NCI-H226 (cell line): ENCODE data around the gene PTPRN2.

Source experiments
- DNase-seq: peaks from one replicate; pipeline ENCODE4 v3.0.0-alpha.2; 2015

PTPRN2 gene

DNA sequence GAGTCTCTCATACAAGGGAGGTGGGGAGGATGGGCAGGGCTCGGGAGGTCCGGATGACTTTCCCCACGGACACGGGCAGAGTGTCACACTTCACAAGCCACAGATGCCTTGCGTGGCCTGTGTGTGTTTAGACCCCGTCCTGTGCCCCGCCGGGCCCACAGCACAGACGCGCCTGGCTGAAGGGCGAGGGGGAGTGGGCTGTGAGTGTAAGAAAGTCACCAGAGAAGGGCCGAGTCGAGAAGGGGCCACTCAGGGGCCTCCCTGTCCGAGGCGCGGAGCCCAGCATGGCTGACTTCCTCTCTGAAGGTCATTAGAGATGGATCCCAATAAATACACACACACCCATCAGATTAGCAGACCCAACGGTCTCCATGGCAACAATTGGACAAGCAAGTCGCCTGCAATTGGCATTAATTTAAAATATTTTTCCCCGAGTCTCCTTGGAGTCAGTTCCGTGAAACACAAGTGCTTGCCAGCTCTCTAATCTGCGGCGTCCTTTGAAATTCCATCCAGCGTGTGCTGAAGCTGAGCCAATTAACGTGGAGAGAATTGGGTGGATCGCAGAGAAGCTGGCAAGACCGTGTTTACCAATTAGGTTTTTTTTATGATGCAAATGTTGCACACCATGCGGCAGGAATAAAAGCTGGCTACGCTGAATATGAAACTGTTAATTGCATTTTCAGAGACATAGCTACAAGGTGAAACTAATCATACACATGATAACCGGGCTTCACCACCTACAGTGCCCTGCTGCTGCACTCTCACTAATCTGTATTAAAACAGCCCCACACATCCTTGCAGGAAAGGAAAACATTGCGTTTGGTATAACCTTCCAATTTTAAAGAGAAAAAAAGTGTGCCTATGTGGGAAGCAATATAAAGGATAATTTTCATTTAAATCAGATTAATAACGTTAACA lies 571.2 kb downstream of the PTPRN2 start:
- DNase-seq: no peak

DNA sequence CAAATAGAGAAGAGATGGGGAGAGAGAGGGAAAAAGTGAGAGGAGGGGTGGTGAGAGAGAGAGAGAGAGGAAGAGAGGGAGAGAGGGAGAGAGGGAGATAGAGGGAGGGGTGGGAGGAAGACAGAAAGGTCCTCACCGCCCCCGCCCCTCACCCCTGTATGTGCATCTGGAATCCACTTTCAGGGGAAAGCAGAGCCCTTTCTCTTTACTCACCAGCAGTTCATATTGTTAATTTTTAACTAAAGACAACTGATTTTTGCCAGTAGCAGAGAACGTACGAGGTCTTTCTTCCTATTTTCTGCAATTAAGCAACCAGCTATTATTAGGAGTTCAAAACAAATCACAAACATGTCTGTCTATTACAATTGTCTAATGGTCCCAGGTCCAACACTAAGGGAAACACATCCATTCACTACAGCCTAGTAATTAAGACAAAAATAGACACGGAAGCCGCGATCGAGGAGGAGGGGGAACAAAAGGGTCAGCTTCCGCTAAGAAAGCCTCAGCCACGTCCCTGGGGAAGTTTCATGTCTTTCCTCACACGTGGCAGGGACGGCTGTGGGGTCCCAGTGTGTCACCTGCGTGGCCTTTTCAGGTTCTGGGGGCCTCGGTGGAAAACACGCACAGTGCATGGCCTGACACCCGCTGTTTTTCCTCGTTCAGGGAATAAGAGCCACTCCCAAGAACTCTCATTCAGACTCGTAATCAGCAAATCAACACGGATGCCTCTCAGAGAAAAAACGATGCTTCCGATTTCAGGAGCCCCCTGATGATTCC lies 572.0 kb downstream of the PTPRN2 start:
- DNase-seq: no peak

DNA sequence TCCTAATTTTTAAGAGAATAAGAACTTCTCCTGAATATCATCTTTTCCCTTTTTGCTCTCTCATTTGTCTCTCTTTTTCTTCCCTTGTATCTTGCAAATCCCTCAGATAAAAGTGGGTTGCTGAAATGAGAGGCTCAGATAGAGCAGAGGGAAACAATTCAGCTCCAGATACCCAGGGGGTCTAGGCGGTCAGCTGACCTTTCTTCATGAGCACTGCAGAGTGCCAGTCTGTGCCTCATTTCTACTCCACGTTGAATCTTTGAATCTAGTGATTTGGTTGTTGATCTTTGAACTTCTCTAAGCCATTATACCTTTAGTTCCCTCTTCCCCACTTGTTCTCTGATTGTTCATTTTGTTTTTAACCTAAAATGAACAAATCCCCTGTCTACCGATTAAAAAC lies 572.6 kb downstream of the PTPRN2 start:
- no peak for DNase-seq

DNA sequence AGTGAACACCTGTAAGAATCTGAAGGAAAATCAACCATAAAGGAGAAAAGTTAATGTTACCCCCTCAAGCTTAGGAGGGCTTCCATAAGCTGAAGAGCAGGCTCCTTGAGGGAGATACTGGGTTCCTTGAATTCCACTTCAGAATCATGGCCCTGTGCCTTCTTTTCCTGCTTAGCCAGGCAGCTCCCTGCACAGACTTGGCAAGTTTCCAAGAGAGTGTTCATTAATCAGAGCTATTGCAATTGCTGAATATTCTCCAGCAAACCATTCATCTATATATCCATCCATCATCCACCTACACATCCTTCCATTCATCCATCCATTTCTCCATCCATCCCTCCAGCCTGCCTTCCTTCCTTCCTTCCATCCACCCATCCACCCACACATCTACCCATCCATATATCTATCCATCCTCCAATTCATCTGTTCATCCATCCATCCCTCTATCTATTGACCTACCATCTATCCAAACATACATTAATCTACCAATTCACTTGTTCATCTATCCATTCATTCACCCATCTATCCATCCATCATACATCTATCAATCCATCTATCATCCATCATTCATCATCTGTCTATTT lies 574.4 kb downstream of the PTPRN2 start:
- DNase-seq: no peak

DNA sequence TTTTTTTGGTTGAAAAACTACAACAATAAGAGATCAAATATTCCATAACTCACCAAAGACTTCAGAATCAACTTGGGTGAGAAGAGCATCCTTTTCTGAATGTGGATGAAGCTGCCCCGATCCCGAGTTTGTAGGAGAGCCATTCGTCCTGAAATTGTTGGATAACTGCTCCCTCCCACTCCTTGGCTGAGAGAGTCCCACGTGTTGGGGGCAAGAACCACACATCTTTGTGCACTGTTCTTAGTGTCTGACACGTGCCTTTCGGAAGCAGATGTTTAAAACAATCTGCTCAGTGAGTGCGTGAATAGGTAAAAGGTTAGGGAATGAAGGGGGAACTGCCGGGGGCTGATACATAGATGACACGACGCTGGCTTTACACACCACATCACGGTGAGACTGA lies 575.7 kb downstream of the PTPRN2 start:
- no peak for DNase-seq

DNA sequence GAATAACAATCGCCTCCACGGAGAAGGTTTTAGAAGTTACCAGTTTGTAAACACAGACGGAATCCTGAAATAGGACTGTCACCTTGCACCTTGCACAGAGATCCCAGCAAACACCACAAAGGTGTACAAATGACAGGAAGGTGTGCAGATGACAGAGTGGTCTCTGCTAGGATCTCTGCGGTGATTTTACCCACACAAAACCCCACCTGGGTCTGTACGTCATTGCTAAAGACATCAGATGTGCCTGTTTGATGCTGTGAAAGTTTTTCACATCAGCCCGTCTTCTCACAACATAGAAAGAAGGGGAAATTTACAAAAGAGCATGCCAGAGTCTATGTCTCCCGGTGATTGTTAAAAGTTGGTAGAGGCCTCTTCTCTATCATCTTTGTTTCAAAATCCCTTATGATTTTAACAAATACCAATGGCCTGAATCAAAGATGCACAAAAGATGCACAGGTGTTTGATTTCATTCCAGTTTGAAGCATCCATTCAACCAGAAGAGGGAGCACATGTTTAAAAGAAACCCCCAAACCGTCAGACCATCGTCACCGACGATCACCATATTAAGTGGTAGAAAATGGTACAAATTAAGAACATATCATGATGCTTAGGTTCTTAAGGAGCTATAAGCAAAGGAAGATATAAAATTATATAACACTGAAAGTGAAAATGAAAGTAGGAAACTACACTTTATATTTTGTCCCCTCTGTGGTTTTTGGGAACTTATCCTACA lies 576.5 kb downstream of the PTPRN2 start:
- no peak for DNase-seq

DNA sequence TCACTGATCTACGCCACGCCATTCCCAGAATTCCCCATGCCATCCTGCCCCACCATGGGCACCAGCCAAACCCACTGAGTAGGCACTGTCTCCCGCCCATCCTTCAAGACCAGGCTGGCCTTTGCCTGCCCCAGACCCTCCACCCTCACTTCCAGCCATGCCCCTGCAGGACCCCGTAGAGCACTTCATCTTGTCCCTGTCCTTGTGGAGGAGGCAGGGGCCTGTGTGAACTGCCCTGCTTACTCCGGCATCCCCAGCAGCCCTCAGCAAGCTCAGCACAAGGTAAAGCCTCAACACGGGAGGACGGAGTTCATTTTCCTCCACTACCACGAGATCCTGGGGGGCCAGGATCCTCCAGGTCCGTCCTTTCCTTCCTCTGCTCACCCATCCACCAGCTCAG lies 577.7 kb downstream of the PTPRN2 start:
- no peak for DNase-seq

DNA sequence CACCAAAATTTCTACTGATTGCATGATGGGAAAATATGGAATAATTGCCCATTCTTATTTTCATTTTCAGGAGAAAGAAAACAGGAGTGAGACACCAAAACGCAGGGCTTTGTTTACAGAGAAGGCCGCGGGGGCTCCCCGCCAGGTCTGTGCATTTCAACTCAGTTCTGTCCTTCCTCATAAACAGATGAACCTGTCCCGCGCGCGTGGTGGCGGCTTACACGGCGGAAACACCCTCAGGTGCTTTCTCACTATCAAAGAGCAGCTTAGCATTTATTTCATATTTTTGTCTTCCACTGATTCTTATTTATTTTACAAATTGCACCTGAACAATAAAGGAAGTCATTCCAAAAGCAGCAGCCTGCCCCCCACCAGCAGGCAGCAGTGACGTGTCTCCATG lies 579.4 kb downstream of the PTPRN2 start:
- DNase-seq: no peak

DNA sequence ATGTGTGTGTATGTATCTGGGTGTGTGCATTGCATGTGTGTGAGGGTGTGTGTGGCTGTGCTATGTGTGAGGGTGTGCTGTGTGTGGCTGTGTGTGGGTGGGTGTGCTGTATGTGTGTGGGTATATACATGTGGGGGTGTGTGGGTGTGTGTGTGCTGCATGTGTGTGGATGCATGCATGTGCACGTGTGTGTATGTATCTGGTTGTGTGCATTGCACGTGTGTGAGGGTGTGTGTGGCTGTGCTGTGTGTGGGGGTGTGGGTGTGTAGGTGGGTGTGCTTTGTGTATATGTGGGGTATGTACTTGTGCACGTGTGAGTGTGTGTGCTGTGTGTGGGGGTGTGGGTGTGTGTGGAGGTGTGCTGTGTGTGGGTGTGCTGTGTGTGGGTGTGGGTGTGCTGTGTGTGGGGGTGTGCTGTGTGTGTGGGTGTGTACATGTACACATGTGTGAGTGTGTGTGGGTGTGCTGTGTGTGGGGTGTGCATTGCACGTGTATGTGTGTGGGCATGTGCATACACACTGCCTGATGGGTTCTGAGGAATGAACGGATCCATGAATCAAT lies 579.8 kb downstream of the PTPRN2 start:
- DNase-seq: no peak

DNA sequence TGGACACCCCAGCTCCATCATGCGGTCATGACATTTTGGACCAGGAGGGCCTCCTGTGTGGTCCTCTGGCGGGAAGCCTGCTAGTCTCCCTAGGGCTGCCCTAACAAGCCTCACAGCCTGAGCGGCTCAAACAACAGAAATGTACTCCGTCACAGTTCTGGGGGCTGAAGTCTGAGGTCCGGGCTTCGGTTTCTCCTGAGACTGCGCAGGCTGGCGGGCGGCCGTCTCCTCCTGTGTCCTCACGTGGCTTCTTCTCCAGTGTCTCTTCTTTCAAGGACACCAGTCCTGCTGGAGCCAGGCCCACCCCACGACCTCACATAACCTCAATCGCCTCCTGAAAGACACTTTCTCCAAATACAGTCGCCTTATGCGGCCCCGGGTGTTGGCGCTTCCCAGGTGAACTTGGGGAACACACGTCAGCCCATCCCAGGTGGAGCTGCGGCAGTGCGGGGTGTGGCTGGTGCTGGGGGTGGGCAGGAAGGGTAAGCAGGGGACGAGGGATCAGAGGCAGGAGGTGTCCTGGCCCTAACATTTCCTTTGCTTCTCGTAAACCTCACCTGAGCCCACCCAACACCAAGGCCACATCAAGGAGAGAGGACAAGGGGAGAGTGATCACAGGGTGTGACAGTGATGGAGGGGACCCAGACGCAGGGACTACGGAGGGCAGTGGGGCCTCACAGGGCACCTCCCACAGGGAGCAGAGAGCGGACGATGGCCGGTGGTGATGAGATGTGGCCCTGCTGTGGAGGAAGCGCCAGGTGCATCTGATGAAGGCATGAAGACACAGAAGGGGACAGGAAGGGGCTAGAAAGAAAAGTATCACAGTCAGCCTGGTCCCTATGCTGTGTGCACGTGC lies 580.6 kb downstream of the PTPRN2 start:
- no peak for DNase-seq

DNA sequence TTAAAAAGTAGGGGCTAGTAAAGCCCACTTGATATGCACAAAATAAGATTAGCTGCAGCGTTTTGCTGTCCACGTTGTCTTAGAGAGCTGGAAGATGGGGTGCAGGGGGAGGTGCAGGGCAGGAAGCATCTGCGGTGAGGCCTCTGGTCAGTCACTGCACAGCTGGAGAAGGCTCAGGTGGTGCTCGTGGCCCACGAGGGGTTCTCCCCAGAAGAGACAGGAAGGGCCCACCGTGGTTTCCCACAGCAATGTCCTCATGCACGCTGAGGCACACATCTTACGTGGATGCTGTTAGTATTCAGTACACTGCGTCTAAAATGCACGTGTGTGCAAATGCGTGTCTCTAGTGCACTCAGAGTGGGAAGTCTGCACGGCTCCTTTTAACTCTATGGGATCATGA lies 582.1 kb downstream of the PTPRN2 start:
- no peak for DNase-seq

DNA sequence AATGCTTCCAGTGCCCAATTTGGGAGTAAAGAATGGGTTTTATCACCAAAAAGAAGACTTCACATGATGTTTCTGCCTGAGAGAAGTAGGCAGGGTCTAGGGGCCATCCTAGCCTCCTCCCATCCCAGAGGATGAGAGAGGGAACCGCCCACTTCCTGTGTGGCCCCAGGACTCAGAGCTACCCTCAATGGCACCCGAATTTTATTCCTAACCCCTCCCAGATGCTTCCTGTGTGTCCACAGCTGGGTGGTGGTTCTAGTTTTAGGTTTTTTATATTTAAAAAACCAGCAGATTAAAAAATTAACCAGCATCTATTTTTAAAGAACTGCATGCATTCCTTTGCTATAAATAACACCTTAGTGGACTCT lies 583.5 kb downstream of the PTPRN2 start:
- no peak for DNase-seq

DNA sequence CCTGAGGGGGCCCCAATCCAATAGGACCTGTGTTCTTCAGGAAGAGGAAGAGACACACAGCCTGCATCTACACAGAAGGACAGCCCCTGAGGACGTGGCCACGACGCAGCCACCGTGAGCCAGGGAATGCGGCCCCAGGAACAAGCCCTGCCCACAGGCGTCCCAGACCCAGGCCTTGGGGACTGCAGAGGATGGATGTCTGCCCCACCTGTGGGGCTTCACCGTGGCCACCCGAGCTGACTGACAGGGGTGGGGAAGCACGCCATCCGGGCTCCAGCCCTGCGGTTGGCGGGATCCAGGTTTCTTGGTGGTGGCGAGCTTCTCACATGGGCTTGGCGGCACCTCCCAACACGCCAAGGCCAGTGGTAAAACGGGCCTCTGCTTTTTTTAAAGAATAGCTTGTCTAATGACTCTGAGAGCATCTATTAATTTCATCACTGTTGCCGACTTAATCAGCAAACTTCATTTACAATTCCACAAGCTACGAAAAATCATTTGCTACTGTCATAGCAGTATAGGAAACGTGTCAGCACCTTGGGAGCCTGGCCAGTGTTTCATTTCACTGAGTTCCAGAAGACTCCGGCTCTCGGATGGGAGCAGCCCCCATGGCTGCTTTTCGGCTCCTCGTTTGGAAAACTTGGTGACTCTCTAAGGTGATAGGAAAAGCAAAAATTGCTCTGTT lies 584.0 kb downstream of the PTPRN2 start:
- DNase-seq: no peak

DNA sequence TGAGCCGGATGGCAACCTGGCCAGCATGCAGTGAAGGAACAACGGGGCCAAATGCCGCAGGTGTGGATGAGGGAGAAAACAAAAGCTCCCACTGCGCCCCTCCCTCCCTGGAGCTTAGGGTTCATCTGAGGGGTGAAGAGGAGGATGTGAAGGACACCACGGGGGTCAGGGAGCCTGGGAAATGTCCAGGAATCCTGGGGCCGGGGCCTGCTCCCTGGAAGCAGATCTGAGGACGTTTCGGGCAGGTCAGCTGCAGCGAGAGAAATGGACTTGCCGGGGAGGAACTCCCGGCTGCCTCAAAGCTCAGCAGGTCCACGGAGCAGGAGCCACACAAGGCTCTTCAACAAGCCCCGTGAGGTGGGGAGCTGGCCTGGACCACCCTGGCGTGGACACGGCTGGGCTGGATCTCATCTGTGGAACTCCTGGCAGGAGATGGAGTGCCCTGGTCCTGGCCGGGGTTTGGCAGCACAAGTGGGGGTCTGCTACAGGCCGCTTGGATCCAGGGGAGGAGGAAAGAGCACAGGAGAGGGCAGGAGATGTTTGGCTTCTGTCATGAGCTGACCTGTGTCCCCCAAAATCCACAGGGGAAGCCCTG lies 585.0 kb downstream of the PTPRN2 start:
- no peak for DNase-seq

DNA sequence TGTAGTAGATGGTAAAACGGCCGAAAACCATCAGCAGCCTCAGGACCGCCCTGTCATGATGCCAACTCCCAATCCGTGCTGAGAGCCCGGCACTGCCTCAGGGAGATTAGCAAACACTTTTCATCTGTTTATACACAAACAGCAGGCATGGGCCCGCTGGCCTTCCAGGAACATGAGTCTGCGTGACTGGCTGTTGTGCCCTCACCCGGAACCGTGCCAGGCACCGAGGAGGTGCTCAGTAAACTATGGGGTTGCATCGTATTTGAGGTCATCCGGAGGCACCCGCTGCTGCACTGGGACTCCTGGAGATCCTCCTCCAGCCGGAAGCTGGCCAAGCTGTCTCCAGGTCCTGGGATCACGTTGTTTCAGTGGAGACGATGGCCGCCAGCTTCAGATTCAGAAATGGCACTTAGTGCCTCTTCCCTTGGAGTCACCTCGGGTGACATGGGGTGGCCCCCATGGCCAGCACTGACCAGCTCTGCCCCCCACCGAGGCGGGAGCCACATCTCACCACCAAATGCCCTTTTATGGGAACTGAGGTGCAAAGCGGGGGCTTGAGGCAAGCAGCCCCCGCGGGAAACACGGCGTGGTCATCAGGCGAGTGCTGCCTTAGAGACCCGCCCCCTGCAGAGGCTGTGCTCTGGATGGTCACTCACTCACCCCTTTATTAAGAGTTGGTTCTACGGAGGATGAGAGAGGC lies 585.9 kb downstream of the PTPRN2 start:
- no peak for DNase-seq

DNA sequence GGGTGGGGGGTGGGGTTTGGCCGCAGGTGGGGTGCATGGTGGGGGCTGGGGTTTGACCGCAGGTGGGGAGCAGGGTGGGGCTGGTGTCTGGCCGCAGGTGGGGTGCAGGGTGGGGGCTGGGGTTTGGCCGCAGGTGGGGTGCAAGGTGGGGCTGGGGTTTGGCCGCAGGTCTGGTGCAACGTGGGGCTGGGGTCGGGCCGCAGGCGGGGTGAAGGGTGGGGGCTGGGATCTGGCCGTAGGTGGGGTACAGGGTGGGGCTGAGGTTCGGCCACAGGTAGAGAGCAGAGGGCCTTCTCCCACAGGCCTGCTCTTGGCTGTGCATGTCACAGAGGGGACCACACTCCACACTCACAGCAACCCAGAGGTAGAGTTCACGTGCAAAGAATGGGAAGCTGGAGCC lies 586.6 kb downstream of the PTPRN2 start:
- DNase-seq: no peak

DNA sequence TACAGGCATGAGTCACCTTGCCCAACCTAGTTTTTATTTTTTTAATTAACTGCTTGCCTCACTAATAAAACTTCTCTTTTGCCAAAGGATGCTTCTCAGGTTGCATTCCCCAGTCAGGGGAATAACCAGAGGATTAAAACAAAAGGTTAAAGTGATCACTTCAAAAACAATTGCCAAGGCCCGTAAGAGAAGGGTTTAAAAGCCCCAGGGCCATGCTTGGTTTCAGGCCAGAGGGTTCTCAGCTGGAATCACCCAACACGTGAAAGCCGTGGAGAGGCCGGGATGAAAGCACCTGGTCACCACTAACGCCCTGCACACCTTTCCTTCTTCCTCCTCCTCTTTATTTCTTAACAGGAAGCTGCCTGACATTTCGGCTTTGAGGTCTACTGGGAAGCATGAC lies 587.5 kb downstream of the PTPRN2 start:
- no peak for DNase-seq

DNA sequence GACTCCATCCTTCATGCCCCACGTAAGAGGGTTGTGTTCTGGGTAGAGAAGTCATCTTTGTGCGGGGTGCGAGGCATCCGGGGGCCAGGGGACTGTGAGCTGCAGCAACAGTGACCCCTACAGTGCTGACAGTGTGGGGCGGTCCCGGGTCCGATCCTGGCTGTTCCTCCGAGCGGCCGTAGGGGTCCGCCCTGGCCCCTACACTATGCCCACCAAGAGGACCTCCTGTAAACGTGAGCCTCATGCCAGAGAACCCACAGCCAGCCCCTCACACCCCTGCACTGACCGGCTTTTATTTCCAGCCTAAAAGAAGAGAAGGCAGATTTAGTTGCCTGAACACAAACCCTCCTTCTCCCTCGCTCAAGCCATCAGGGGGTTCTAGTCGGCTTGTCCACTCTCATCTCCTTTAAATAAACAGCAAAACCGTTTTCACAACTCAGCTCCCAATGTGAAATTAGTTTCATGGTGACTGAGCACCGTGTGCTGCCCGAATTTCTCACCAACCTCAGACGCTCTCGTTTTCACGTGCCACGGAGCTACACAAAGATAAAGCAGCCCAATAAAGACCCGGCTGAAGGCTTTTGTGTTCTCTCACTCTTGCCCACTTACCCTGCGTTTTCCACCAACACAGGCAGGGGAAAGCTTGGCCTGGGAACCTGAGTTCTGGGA lies 588.6 kb downstream of the PTPRN2 start:
- DNase-seq: no peak

DNA sequence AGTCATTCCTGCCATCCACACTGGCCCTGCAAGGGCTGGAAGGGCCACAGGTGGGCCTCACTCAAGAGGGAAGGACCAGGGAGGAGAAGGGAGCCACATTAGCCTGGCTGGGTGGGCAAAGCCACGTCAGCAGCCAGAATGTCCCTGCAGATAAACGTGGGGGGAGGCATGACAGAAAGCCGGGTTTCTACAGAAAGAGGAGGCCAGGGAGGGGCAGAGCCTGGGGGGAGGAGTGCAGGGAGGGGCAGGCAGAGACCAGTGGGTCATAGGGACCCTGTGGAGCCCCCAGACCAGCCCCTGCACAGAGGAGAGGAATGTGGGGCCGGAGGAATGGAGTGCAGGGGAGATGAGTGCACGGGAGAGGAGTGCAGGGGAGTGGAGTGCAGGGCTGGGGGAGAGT lies 590.2 kb downstream of the PTPRN2 start:
- no peak for DNase-seq

DNA sequence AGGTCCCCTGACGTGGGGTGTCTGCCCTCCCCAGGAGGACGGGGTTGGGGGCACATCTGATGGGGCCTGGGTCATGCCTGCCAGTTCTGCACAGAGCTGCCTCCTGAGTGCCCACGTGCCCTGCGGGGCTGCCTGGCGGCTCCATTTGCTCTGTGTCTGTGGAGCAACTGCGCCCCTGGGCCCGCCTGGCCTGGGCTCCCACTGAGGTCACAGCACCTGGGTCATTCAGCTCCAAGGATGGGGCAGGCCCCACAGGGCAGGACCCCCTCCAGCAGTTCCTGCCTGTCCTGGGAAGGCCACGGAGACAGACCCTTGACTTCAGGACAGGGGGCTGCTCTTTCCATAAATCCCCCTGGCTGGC lies 590.6 kb downstream of the PTPRN2 start:
- DNase-seq: no peak
